BJ (cell line): ENCODE data around the gene MAPK7. TPM values are rescaled to one million over a fixed set of nuclear protein-coding genes. Genes with fewer than 3 reads are reported as not detected.
"Not testable (repeated sequence)": the region's sequence is repeated elsewhere in the genome, so short reads cannot be mapped to it uniquely, and the experiment has no call there.

Experiments
- CTCF ChIA-PET: fragments of 350-600 bp; formaldehyde crosslinking; extraction: SDS; loops from one replicate; lab custom pipeline; 2021; ENCODE audit warnings: antibody characterized with exemption, inconsistent platforms; lab: Yijun Ruan, JAX
- POLR2A ChIA-PET: fragments of 300-600 bp; sonication (Branson Sonifier 250); formaldehyde crosslinking; extraction: SDS; loops from one replicate; lab custom pipeline; 2021; ENCODE audit warnings: antibody characterized with exemption; lab: Charles Lee
- DNase-seq: peaks from one replicate; pipeline ENCODE4 v3.0.0-alpha.2; 2011; ENCODE audit warnings: low read depth
- H3K27me3 ChIP-seq: 2 replicates; pipeline ENCODE4 v1.6.0; 2011; ENCODE audit warnings: low read length; ENCODE audit not compliant: control insufficient read depth, insufficient read depth
- H3K36me3 ChIP-seq: 2 replicates; pipeline ENCODE4 v1.5.1; 2011; ENCODE audit warnings: low read length; ENCODE audit not compliant: control insufficient read depth, insufficient read depth
- H3K4me3 ChIP-seq: 2 replicates; pipeline ENCODE4 v1.5.1; 2011; ENCODE audit warnings: low read depth, mild to moderate bottlenecking, control low read depth, low read length
- CTCF ChIP-seq: IDR thresholded peaks from 2 replicates; pipeline ENCODE4 v1.5.1; 2011; ENCODE audit warnings: low read depth, mild to moderate bottlenecking, control low read depth, inconsistent platforms, low read length, moderate library complexity; ENCODE audit not compliant: insufficient read depth
- polyA plus RNA-seq: library from polyadenylated mRNA; depleted of rRNA; stranded (reverse); fragments of >200 nt; gene quantifications from 2 replicates; pipeline ENCODE4 v1.2.3, GENCODE V29; 2011

The MAPK7 gene
- polyA plus RNA-seq, 1 experiment, result 10.7 TPM

- H3K4me3 ChIP-seq, result no peak overlapping the region
- TF ChIP-seq CTCF, result no peak
- ChIA-PET POLR2A (no interaction called here), CTCF (interaction anchor here (0.7 to 0.9 kb wide), 4 partner anchors 16 to 100 kb away, joined by 3 read pairs; partner anchors contain the start of gene B9D1)
- peaks cover 2% of the 10 kb centered on the region; the same call in 1 of the 2 replicates for H3K36me3 ChIP-seq
- no peaks in the 10 kb centered on the region for H3K27me3 ChIP-seq
- peak; percentile 69 for DNase-seq
Observed at GRCh38 chr17:19346351-19347255, 31.7 kb upstream of the MAPK7 start.

GRCh38 chr17:19347323-19348080, 30.8 kb upstream of the MAPK7 start:
- no peaks in the 10 kb centered on the region for H3K27me3 ChIP-seq
- ChIA-PET CTCF (interaction anchor here (0.7 to 0.9 kb wide), 2 partner anchors 15 to 100 kb away, joined by 3 read pairs; partner anchors contain the start of gene B9D1), POLR2A (no interaction called here)
- H3K36me3 ChIP-seq, result peaks cover 2% of the 10 kb centered on the region; the same call in 1 of the 2 replicates
- no peak for TF ChIP-seq CTCF
- no peak for DNase-seq
- no peak overlapping the region for H3K4me3 ChIP-seq

GRCh38 chr17:19348081-19348650, 30.1 kb upstream of the MAPK7 start:
- Histone ChIP-seq H3K36me3 (peaks cover 2% of the 10 kb centered on the region; the same call in 1 of the 2 replicates), H3K4me3 (no peak overlapping the region), H3K27me3 (no peaks in the 10 kb centered on the region)
- POLR2A ChIA-PET, result no interaction called here
- no peak for DNase-seq
- CTCF ChIA-PET, result no interaction called here
- no peak for TF ChIP-seq CTCF

GRCh38 chr17:19348806-19349205, 29.5 kb upstream of the MAPK7 start:
- no peaks in the 10 kb centered on the region for H3K27me3 ChIP-seq
- peaks cover 1% of the 10 kb centered on the region; the same call in 1 of the 2 replicates for H3K36me3 ChIP-seq
- CTCF ChIA-PET, result no interaction called here
- no peak for TF ChIP-seq CTCF
- POLR2A ChIA-PET, result no interaction called here
- no peak overlapping the region for H3K4me3 ChIP-seq
- DNase-seq, result no peak

- POLR2A ChIA-PET, H3K4me3 ChIP-seq, DNase-seq, H3K27me3 ChIP-seq, H3K36me3 ChIP-seq: not testable (repeated sequence)
- CTCF ChIA-PET, result interaction anchor here (1.0 to 2.2 kb wide), 4 partner anchors 10 to 94 kb away, joined by 4 to 15 read pairs (median 6); partner anchors contain the start of gene B9D1
Observed at GRCh38 chr17:19353401-19353800, 24.9 kb upstream of the MAPK7 start.
